ENCODE measurements around the gene TCF7. TPM values are rescaled to one million over a fixed set of nuclear protein-coding genes. Genes with fewer than 3 reads are reported as not detected.

The TCF7 gene
- total RNA-seq, 2 experiments from 2014 or later: 19.2 to 21.9 TPM

- ChIA-PET POLR2A (no interaction called here), CTCF (interaction anchor here (1.8 kb wide), 1 partner anchor 68 kb away, joined by 9 read pairs; no protein-coding TSS in a partner anchor)
- DNase-seq: no peak
- no peak overlapping the region for H3K4me3 Mint-ChIP-seq
- H3K36me3 Mint-ChIP-seq (ENCODE audit: low read depth): no peaks in the 10 kb centered on the region
- H3K27ac Mint-ChIP-seq: no peak overlapping the region
- H3K4me1 Mint-ChIP-seq: peaks cover 56% of the 10 kb centered on the region
- peaks cover 63% of the 10 kb centered on the region for H3K27me3 Mint-ChIP-seq
- H3K9me3 Mint-ChIP-seq: no peaks in the 10 kb centered on the region
Measured at GRCh38 chr5:134107779-134108178, 6.7 kb upstream of the TCF7 start.

DNA sequence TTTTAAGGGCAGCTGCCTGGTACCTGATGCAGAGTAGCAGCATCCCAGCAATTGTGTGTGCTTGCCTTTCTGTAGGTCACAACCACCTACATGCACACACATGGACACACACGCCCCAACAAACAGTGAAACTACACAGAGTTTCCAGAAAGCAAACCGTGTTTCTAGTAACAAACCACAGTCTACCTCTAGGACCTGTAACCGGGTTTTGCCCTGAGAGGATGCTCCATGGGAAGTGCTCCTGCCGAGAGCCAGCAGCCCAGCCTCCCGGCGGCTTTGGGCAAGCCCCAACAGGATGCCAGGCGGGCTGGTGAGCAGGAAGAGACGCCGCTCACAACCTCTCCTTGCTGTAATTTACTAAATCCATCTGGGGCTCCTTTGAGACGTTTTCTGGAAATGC lies 4.1 kb upstream of the TCF7 start:
- H3K27ac Mint-ChIP-seq: no peak overlapping the region

DNA sequence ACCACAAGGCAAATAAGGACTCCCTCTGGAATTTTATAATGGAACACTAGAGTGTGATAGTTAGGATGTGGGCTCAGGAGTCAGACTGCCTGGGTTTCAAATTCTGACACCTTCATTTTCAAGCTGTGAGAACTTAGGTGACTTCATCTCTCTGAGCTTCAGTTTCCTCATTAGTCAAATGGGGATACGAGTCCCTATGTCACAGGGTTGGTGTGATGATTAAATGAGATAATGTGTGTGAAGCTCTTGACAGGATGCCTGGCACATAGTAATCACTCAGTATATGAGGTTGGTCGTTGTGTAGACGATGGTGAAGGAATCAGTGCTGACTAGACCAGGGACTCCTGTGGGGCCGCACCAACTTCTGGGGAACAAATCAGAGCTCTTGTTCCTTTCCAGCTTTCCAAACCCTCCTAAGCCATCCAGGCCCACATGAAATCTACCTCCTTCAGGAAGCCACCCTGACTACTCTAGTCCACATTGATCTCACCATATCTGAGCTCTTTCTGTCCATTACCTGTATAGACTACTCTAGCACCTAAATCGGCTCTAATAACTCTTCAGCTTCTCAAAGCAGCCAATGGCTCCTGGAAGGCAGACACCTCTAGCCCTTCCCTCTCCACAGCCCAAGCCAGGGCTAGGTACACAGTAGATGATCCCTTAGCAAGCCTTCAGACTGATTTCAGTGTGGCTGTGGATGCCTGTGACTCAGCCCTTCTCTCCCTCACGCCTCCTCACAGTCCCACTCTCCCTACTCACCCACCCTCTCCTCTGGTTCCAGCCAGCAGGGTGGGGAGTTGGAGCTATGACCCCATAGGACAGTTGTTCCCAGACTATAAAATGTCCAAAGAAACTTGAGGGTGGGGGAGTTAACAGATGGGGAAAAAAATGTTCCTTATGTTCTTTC lies 2.5 kb upstream of the TCF7 start:
- peaks cover 65% of the 10 kb centered on the region for H3K27me3 Mint-ChIP-seq

More for the DNA sequence above, 4.1 kb upstream of the TCF7 start:
- Mint-ChIP-seq H3K4me3 (no peak overlapping the region), H3K4me1 (peaks cover 45% of the 10 kb centered on the region), H3K27me3 (peaks cover 58% of the 10 kb centered on the region), H3K36me3 (ENCODE audit: low read depth) (no peaks in the 10 kb centered on the region), H3K9me3 (no peaks in the 10 kb centered on the region)
- ChIA-PET CTCF (interaction anchor here (0.6 to 5.1 kb wide), 4 partner anchors 10 to 417 kb away, joined by 3 to 74 read pairs (median 13); no protein-coding TSS in a partner anchor), POLR2A (interaction anchor here (0.6 to 6.3 kb wide), 8 partner anchors 10 to 107 kb away, joined by 3 to 35 read pairs (median 8); partner anchors contain the start of gene SKP1)
- no peak for DNase-seq

DNA sequence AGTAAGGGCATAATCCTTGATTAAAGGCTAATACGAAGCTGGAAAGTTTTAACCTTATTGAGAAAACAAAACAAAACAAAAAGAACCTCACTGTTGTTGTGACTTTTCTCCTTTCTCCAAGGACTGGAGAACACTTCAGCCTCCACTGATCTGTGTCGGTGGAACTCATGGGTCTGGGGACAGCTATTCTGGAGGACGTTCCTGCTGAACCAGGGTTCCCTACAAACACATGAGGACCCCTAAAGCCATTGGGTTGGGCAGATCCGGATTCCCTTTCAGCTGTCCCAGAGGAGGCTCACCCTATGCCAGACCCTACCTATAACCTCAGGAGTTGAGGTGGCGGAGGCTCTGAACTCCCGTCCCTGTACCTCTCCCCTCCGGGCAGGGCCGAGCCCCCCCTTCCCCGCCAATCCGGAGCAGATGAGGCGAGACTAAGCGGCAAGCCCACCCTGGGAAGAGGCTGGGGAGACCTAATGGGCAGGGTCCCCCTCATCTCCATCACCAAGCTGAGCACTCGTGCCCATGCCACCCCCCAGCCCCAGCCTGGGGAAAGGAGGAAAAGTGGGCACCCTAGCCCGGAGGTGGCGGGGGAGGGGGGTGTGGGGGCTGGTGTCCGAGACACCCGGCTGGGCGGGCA lies 1.6 kb upstream of the TCF7 start:
- Mint-ChIP-seq H3K27ac (no peak overlapping the region), H3K36me3 (ENCODE audit: low read depth) (peaks cover 12% of the 10 kb centered on the region), H3K4me1 (peaks cover 52% of the 10 kb centered on the region), H3K9me3 (no peaks in the 10 kb centered on the region), H3K4me3 (no peak overlapping the region), H3K27me3 (peaks cover 66% of the 10 kb centered on the region)
- POLR2A ChIA-PET: interaction anchor here (1.2 to 6.3 kb wide), 8 partner anchors 10 to 64 kb away, joined by 4 to 35 read pairs (median 10); partner anchors contain the start of gene SKP1
- no peak for DNase-seq
- CTCF ChIA-PET: interaction anchor here (0.9 to 5.1 kb wide), 6 partner anchors 8 to 33 kb away, joined by 3 to 74 read pairs (median 4); no protein-coding TSS in a partner anchor

More for the DNA sequence above, 2.5 kb upstream of the TCF7 start:
- H3K27ac Mint-ChIP-seq: peak overlapping the region; percentile 3
- POLR2A ChIA-PET: interaction anchor here (0.7 to 6.3 kb wide), 17 partner anchors 10 to 150 kb away, joined by 3 to 35 read pairs (median 6); partner anchors contain the start of genes PPP2CA and SKP1
- DNase-seq: no peak
- H3K36me3 Mint-ChIP-seq (ENCODE audit: low read depth): peaks cover 6% of the 10 kb centered on the region
- H3K4me3 Mint-ChIP-seq: no peak overlapping the region
- no peaks in the 10 kb centered on the region for H3K9me3 Mint-ChIP-seq
- CTCF ChIA-PET: interaction anchor here (0.6 to 5.1 kb wide), 7 partner anchors 10 to 80 kb away, joined by 3 to 74 read pairs (median 5); no protein-coding TSS in a partner anchor
- H3K4me1 Mint-ChIP-seq: peaks cover 48% of the 10 kb centered on the region

DNA sequence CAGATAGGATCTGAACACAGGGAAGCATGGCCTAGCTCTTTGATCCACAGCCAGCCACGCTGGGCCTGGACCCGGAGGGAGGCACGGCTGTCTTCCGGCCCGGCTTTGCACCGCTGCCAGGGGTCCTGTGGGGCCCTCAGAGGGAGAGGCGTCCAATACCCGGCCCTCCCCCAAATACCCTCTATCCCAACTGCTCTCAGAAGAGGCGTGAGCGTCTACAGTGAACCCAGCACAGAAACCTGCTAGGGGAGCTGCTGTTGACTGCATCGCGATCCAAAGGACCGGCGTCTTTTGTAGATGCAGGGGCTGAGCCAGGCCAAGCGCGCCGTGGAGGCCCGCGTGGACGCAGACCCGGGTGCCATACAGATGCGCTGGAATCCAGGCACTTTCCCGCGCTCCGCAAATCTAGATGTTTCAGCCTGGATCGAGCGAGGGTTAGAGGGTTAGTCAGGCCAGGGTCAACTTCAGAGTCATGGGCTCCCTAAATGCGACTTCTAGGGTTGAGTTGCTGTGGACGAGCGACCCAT lies 1.1 kb upstream of the TCF7 start:
- Mint-ChIP-seq H3K9me3 (no peaks in the 10 kb centered on the region), H3K4me1 (peaks cover 53% of the 10 kb centered on the region), H3K27ac (no peak overlapping the region), H3K36me3 (ENCODE audit: low read depth) (peaks cover 12% of the 10 kb centered on the region), H3K27me3 (peaks cover 63% of the 10 kb centered on the region), H3K4me3 (peak overlapping the region; percentile 78)
- ChIA-PET CTCF (interaction anchor here (0.9 to 5.1 kb wide), 4 partner anchors 9 to 74 kb away, joined by 3 to 74 read pairs (median 5); no protein-coding TSS in a partner anchor), POLR2A (interaction anchor here (1.2 to 6.3 kb wide), 4 partner anchors 13 to 63 kb away, joined by 4 to 35 read pairs (median 8); partner anchors contain the start of gene SKP1)
- DNase-seq: no peak

- Mint-ChIP-seq H3K27ac (no peak overlapping the region), H3K4me3 (peak overlapping the region; percentile 63), H3K27me3 (peaks cover 74% of the 10 kb centered on the region), H3K9me3 (no peaks in the 10 kb centered on the region), H3K36me3 (ENCODE audit: low read depth) (peaks cover 21% of the 10 kb centered on the region), H3K4me1 (peaks cover 66% of the 10 kb centered on the region)
- CTCF ChIA-PET: interaction anchor here (0.6 to 5.1 kb wide), 5 partner anchors 14 to 76 kb away, joined by 4 to 74 read pairs (median 5); no protein-coding TSS in a partner anchor
- POLR2A ChIA-PET: interaction anchor here (1.0 to 6.3 kb wide), 8 partner anchors 12 to 110 kb away, joined by 3 to 35 read pairs (median 6); partner anchors contain the start of genes SKP1 and VDAC1
- DNase-seq: peak; percentile 52
Measured at GRCh38 chr5:134114886-134115805, 665 bp downstream of the TCF7 start.

- peaks cover 76% of the 10 kb centered on the region for H3K27me3 Mint-ChIP-seq
- H3K4me3 Mint-ChIP-seq: peak overlapping the region; percentile 63
- no peak overlapping the region for H3K27ac Mint-ChIP-seq
- CTCF ChIA-PET: interaction anchor here (1.2 to 2.2 kb wide), 2 partner anchors 26 to 76 kb away, joined by 5 read pairs; no protein-coding TSS in a partner anchor
- H3K9me3 Mint-ChIP-seq: no peaks in the 10 kb centered on the region
- peaks cover 65% of the 10 kb centered on the region for H3K4me1 Mint-ChIP-seq
- POLR2A ChIA-PET: interaction anchor here (1.0 to 6.3 kb wide), 7 partner anchors 12 to 77 kb away, joined by 3 to 35 read pairs (median 5); partner anchors contain the start of gene SKP1
- no peak for DNase-seq
- peaks cover 21% of the 10 kb centered on the region for H3K36me3 Mint-ChIP-seq (ENCODE audit: low read depth)
Measured at GRCh38 chr5:134115806-134116175, 1.3 kb downstream of the TCF7 start.

DNA sequence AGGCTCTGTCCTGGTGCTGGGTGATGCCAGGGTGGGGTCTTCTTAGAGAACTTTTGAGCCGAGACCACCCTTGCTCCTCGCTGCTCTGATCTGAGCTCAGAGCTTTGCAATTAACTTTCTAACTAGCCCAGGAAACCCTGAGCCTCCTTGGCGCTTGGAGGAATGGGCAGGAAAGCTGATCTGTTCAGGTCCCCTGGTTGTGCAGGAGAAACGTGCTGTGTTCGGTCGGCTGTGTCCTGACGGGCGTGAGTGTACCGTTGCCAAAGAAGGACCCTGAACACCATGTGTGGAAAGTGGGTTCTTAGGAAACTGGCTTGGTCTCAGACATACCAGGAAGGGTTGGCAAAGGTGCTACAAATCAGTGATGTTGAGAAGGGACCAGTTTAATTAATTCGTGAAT lies 1.8 kb downstream of the TCF7 start:
- peaks cover 73% of the 10 kb centered on the region for H3K27me3 Mint-ChIP-seq
- H3K4me3 Mint-ChIP-seq: peak overlapping the region; percentile 63
- no peaks in the 10 kb centered on the region for H3K9me3 Mint-ChIP-seq
- ChIA-PET POLR2A (interaction anchor here (1.0 to 6.3 kb wide), 9 partner anchors 11 to 77 kb away, joined by 3 to 35 read pairs (median 5); partner anchors contain the start of gene SKP1), CTCF (interaction anchor here (1.2 to 2.4 kb wide), 3 partner anchors 15 to 77 kb away, joined by 5 to 9 read pairs (median 5); no protein-coding TSS in a partner anchor)
- no peak for DNase-seq
- no peak overlapping the region for H3K27ac Mint-ChIP-seq
- H3K36me3 Mint-ChIP-seq (ENCODE audit: low read depth): peaks cover 21% of the 10 kb centered on the region
- H3K4me1 Mint-ChIP-seq: peaks cover 62% of the 10 kb centered on the region

GRCh38 chr5:134116789-134117761 lies 2.6 kb downstream of the TCF7 start:
- POLR2A ChIA-PET: interaction anchor here (1.0 to 6.3 kb wide), 9 partner anchors 10 to 60 kb away, joined by 3 to 35 read pairs (median 5); partner anchors contain the start of gene SKP1
- H3K27me3 Mint-ChIP-seq: peaks cover 72% of the 10 kb centered on the region
- H3K4me1 Mint-ChIP-seq: peaks cover 60% of the 10 kb centered on the region
- no peaks in the 10 kb centered on the region for H3K9me3 Mint-ChIP-seq
- H3K36me3 Mint-ChIP-seq (ENCODE audit: low read depth): peaks cover 21% of the 10 kb centered on the region
- DNase-seq: no peak
- CTCF ChIA-PET: interaction anchor here (1.2 to 3.2 kb wide), 4 partner anchors 16 to 78 kb away, joined by 5 to 16 read pairs (median 7); no protein-coding TSS in a partner anchor
- H3K27ac Mint-ChIP-seq: no peak overlapping the region
- peak overlapping the region; percentile 25 for H3K4me3 Mint-ChIP-seq

- H3K4me3 Mint-ChIP-seq: no peak overlapping the region
- H3K4me1 Mint-ChIP-seq: peaks cover 63% of the 10 kb centered on the region
- POLR2A ChIA-PET: interaction anchor here (1.0 to 2.6 kb wide), 4 partner anchors 10 to 29 kb away, joined by 3 to 18 read pairs (median 4); no protein-coding TSS in a partner anchor
- no peaks in the 10 kb centered on the region for H3K9me3 Mint-ChIP-seq
- H3K36me3 Mint-ChIP-seq (ENCODE audit: low read depth): peaks cover 21% of the 10 kb centered on the region
- peaks cover 66% of the 10 kb centered on the region for H3K27me3 Mint-ChIP-seq
- CTCF ChIA-PET: interaction anchor here (2.4 to 3.2 kb wide), 3 partner anchors 17 to 79 kb away, joined by 9 to 16 read pairs (median 12); no protein-coding TSS in a partner anchor
- no peak overlapping the region for H3K27ac Mint-ChIP-seq
- no peak for DNase-seq
Measured at GRCh38 chr5:134118212-134118835, 3.8 kb downstream of the TCF7 start.
